CD4-positive, CD25-positive, alpha-beta regulatory T cell (primary cell): ENCODE results near the gene EPHA5. TPM values are rescaled to one million over a fixed set of nuclear protein-coding genes. Genes with fewer than 3 reads are reported as not detected.

Experiments
- ATAC-seq, 2 donors: fragments of 150-1000 bp; cut with Tn5 transposase; one replicate each; pipeline ENCODE4 v1.10.0; 2021; ENCODE audit warnings: low read depth in 2 of 2, moderate number of reproducible peaks in 2 of 2, moderate library complexity in 1 of 2
- DNase-seq, 3 donors: peaks; one replicate each; pipeline versions ENCODE4 v3.0.0 to v3.0.0-alpha.2; 2012 to 2022; ENCODE audit warnings: mixed read lengths in 1 of 3
- H3K27ac ChIP-seq: one replicate; pipeline ENCODE4 v1.7.0; 2013; ENCODE audit warnings: mild to moderate bottlenecking, low read length; ENCODE audit not compliant: insufficient read depth, poor library complexity, severe bottlenecking
- H3K27me3 ChIP-seq: one replicate; pipeline ENCODE4 v1.7.0; 2013; ENCODE audit warnings: low read length; ENCODE audit not compliant: control insufficient read depth, insufficient read depth
- H3K36me3 ChIP-seq: one replicate; pipeline ENCODE4 v1.7.0; 2013; ENCODE audit warnings: mild to moderate bottlenecking, low read length, moderate library complexity; ENCODE audit not compliant: control insufficient read depth, insufficient read depth
- H3K4me1 ChIP-seq: 2 replicates; pipeline ENCODE4 v1.7.0; 2013; ENCODE audit warnings: mild to moderate bottlenecking, low read length; ENCODE audit not compliant: insufficient read depth, control insufficient read depth, poor library complexity, severe bottlenecking
- H3K4me3 ChIP-seq: one replicate; pipeline ENCODE4 v1.7.0; 2013; ENCODE audit warnings: low read depth, mild to moderate bottlenecking, low read length, moderate library complexity
- H3K9me3 ChIP-seq, 2 experiments: 1 replicate in 1 of 2; 2 replicates in 1 of 2; pipeline ENCODE4 v1.7.0; 2013; ENCODE audit warnings: low read length in 2 of 2, mild to moderate bottlenecking in 1 of 2, moderate library complexity in 1 of 2; ENCODE audit not compliant: control insufficient read depth in 2 of 2
- H3K27ac Mint-ChIP-seq, 3 donors: one replicate each; pipeline ENCODE4 v1.8.0; 2020 to 2022; ENCODE audit warnings: mild to moderate bottlenecking in 3 of 3, mixed read lengths in 3 of 3, moderate library complexity in 2 of 3
- H3K27me3 Mint-ChIP-seq: one replicate; pipeline ENCODE4 v1.8.0; 2022; ENCODE audit warnings: mild to moderate bottlenecking, mixed read lengths
- H3K36me3 Mint-ChIP-seq: one replicate; pipeline ENCODE4 v1.8.0; 2020; ENCODE audit warnings: mixed read lengths
- H3K4me1 Mint-ChIP-seq, 4 donors: one replicate each; pipeline ENCODE4 v1.8.0; 2020 to 2022; ENCODE audit warnings: mixed read lengths in 4 of 4, mild to moderate bottlenecking in 1 of 4
- H3K4me3 Mint-ChIP-seq, 4 donors: one replicate each; pipeline ENCODE4 v1.8.0; 2020 to 2022; ENCODE audit warnings: mild to moderate bottlenecking in 4 of 4, mixed read lengths in 4 of 4, moderate library complexity in 3 of 4
- H3K9me3 Mint-ChIP-seq, 7 donors: one replicate each; pipeline ENCODE4 v1.8.0; 2020 to 2022; ENCODE audit warnings: mixed read lengths in 7 of 7, mild to moderate bottlenecking in 3 of 7, moderate library complexity in 2 of 7
- polyA plus RNA-seq, 4 donors: library from polyadenylated mRNA; unstranded; fragments of 300-500 nt; fragmentation: Illumina TruSeq; gene quantifications; one replicate each; pipeline ENCODE4 v1.2.3, GENCODE V29; 2021
- total RNA-seq: library from RNA; stranded (reverse); gene quantifications from one replicate; pipeline ENCODE4 v1.2.3, GENCODE V29; 2022

The EPHA5 gene
- total and polyA plus RNA-seq, 5 donors from 2014 or later = not detected

GRCh38 chr4:65367306-65367705, 303.0 kb downstream of the EPHA5 start:
- no peak overlapping the region for H3K4me3 Mint-ChIP-seq
- no peaks in the 10 kb centered on the region for H3K27me3 Mint-ChIP-seq
- no peaks in the 10 kb centered on the region for H3K36me3 ChIP-seq
- peaks cover 3 to 15% (median 8%) of the 10 kb centered on the region in 7 donors for H3K9me3 Mint-ChIP-seq
- no peaks in the 10 kb centered on the region for H3K27me3 ChIP-seq
- H3K4me1 ChIP-seq = no peaks in the 10 kb centered on the region
- ATAC-seq (no peak), DNase-seq (no peak)
- H3K4me1 Mint-ChIP-seq = no peaks in the 10 kb centered on the region
- no peaks in the 10 kb centered on the region for H3K9me3 ChIP-seq
- H3K4me3 ChIP-seq = no peak overlapping the region
- H3K27ac ChIP-seq = no peak overlapping the region
- H3K27ac Mint-ChIP-seq = no peak overlapping the region
- no peaks in the 10 kb centered on the region for H3K36me3 Mint-ChIP-seq

- no peaks in the 10 kb centered on the region for H3K27me3 Mint-ChIP-seq
- H3K4me3 Mint-ChIP-seq = no peak overlapping the region
- no peaks in the 10 kb centered on the region for H3K27me3 ChIP-seq
- no peaks in the 10 kb centered on the region for H3K4me1 Mint-ChIP-seq
- H3K36me3 Mint-ChIP-seq = no peaks in the 10 kb centered on the region
- H3K4me3 ChIP-seq = no peak overlapping the region
- H3K4me1 ChIP-seq = no peaks in the 10 kb centered on the region
- no peak overlapping the region for H3K27ac Mint-ChIP-seq
- H3K9me3 ChIP-seq = peaks cover 0 to 4% of the 10 kb centered on the region in 2 experiments
- H3K9me3 Mint-ChIP-seq = peaks cover 2 to 19% (median 5%) of the 10 kb centered on the region in 7 donors
- DNase-seq = no peak
- ATAC-seq = no peak
- H3K27ac ChIP-seq = no peak overlapping the region
- H3K36me3 ChIP-seq = no peaks in the 10 kb centered on the region
Measured at GRCh38 chr4:65358914-65359313, 311.4 kb downstream of the EPHA5 start.

- Histone ChIP-seq H3K36me3 (no peaks in the 10 kb centered on the region), H3K4me3 (no peak overlapping the region), H3K27ac (no peak overlapping the region), H3K4me1 (no peaks in the 10 kb centered on the region), H3K9me3 (peaks cover 2 to 4% of the 10 kb centered on the region in 2 experiments), H3K27me3 (no peaks in the 10 kb centered on the region)
- Mint-ChIP-seq H3K27me3 (no peaks in the 10 kb centered on the region), H3K9me3 (peaks cover 2 to 9% (median 5%) of the 10 kb centered on the region in 7 donors), H3K27ac (no peak overlapping the region), H3K4me3 (no peak overlapping the region), H3K4me1 (no peaks in the 10 kb centered on the region), H3K36me3 (no peaks in the 10 kb centered on the region)
- ATAC-seq (no peak), DNase-seq (no peak)
Measured at GRCh38 chr4:65353098-65353497, 317.2 kb downstream of the EPHA5 start.

- Histone ChIP-seq H3K4me1 (no peaks in the 10 kb centered on the region), H3K36me3 (no peaks in the 10 kb centered on the region), H3K27me3 (no peaks in the 10 kb centered on the region), H3K4me3 (no peak overlapping the region), H3K9me3 (peaks cover 2 to 7% of the 10 kb centered on the region in 2 experiments), H3K27ac (no peak overlapping the region)
- Mint-ChIP-seq H3K36me3 (no peaks in the 10 kb centered on the region), H3K27ac (no peak overlapping the region), H3K4me3 (no peak overlapping the region), H3K9me3 (peaks cover 0 to 24% (median 5%) of the 10 kb centered on the region in 7 donors), H3K27me3 (no peaks in the 10 kb centered on the region), H3K4me1 (no peaks in the 10 kb centered on the region)
- no peak for DNase-seq
- no peak for ATAC-seq
Measured at GRCh38 chr4:65344278-65344825, 325.9 kb downstream of the EPHA5 start.

GRCh38 chr4:65343342-65343741, 326.9 kb downstream of the EPHA5 start:
- H3K4me3 Mint-ChIP-seq = no peak overlapping the region
- H3K9me3 ChIP-seq = peaks cover 2 to 7% of the 10 kb centered on the region in 2 experiments

GRCh38 chr4:65341557-65341956, 328.7 kb downstream of the EPHA5 start:
- DNase-seq (no peak), ATAC-seq (no peak)
- Mint-ChIP-seq H3K27me3 (no peaks in the 10 kb centered on the region), H3K27ac (no peak overlapping the region), H3K36me3 (no peaks in the 10 kb centered on the region), H3K9me3 (peaks cover 0 to 20% (median 5%) of the 10 kb centered on the region in 7 donors), H3K4me1 (no peaks in the 10 kb centered on the region), H3K4me3 (no peak overlapping the region)
- Histone ChIP-seq H3K36me3 (no peaks in the 10 kb centered on the region), H3K4me1 (no peaks in the 10 kb centered on the region), H3K27me3 (no peaks in the 10 kb centered on the region), H3K4me3 (no peak overlapping the region), H3K27ac (no peak overlapping the region), H3K9me3 (peaks cover 2 to 7% of the 10 kb centered on the region in 2 experiments)

More at GRCh38 chr4:65343342-65343741, 326.9 kb downstream of the EPHA5 start:
- H3K9me3 Mint-ChIP-seq = peaks cover 0 to 29% (median 5%) of the 10 kb centered on the region in 7 donors
- ATAC-seq = no peak
- H3K27ac Mint-ChIP-seq = no peak overlapping the region
- no peaks in the 10 kb centered on the region for H3K4me1 Mint-ChIP-seq
- Histone ChIP-seq H3K36me3 (no peaks in the 10 kb centered on the region), H3K4me3 (no peak overlapping the region), H3K27ac (no peak overlapping the region), H3K27me3 (no peaks in the 10 kb centered on the region), H3K4me1 (no peaks in the 10 kb centered on the region)
- no peak for DNase-seq
- no peaks in the 10 kb centered on the region for H3K27me3 Mint-ChIP-seq
- H3K36me3 Mint-ChIP-seq = no peaks in the 10 kb centered on the region

- Histone ChIP-seq H3K4me1 (no peaks in the 10 kb centered on the region), H3K27me3 (no peaks in the 10 kb centered on the region), H3K4me3 (no peak overlapping the region), H3K36me3 (no peaks in the 10 kb centered on the region), H3K9me3 (peaks cover 4 to 7% of the 10 kb centered on the region in 2 experiments), H3K27ac (no peak overlapping the region)
- Mint-ChIP-seq H3K27ac (no peak overlapping the region), H3K4me1 (no peaks in the 10 kb centered on the region), H3K36me3 (no peaks in the 10 kb centered on the region), H3K9me3 (peaks cover 0 to 20% (median 5%) of the 10 kb centered on the region in 7 donors), H3K4me3 (no peak overlapping the region), H3K27me3 (no peaks in the 10 kb centered on the region)
- DNase-seq = no peak
- no peak for ATAC-seq
Measured at GRCh38 chr4:65340382-65341109, 329.7 kb downstream of the EPHA5 start.

- ATAC-seq = no peak
- no peak overlapping the region for H3K4me3 Mint-ChIP-seq
- no peaks in the 10 kb centered on the region for H3K27me3 Mint-ChIP-seq
- Histone ChIP-seq H3K27me3 (no peaks in the 10 kb centered on the region), H3K4me1 (no peaks in the 10 kb centered on the region), H3K27ac (no peak overlapping the region), H3K4me3 (no peak overlapping the region), H3K9me3 (peaks cover 0 to 7% of the 10 kb centered on the region in 2 experiments), H3K36me3 (no peaks in the 10 kb centered on the region)
- DNase-seq = no peak
- H3K27ac Mint-ChIP-seq = no peak overlapping the region
- peaks cover 0 to 29% (median 4%) of the 10 kb centered on the region in 7 donors for H3K9me3 Mint-ChIP-seq
- H3K4me1 Mint-ChIP-seq = no peaks in the 10 kb centered on the region
- no peaks in the 10 kb centered on the region for H3K36me3 Mint-ChIP-seq
Measured at GRCh38 chr4:65337371-65337770, 332.9 kb downstream of the EPHA5 start.
